Endothelial cell of umbilical vein (primary cell): ENCODE data around the gene MED16.

ENCODE experiments used
- CTCF ChIP-seq, 2 donors: IDR thresholded peaks; 1 replicate in 1 of 2; 2 replicates in 1 of 2; pipeline ENCODE4 v1.5.1; 2011; ENCODE audit warnings: low read length in 2 of 2, mild to moderate bottlenecking in 2 of 2, moderate library complexity in 2 of 2, control low read depth in 1 of 2, inconsistent platforms in 1 of 2, low read depth in 1 of 2; ENCODE audit not compliant: insufficient read depth in 1 of 2; ENCODE audit errors: extremely low read depth in 1 of 2
- EZH2 ChIP-seq: IDR thresholded peaks from 2 replicates; pipeline ENCODE4 v1.6.1; 2012; ENCODE audit warnings: borderline replicate concordance, low read depth, mild to moderate bottlenecking, moderate library complexity, low read length, inconsistent platforms; ENCODE audit not compliant: severe bottlenecking
- MAX ChIP-seq: IDR thresholded peaks from 2 replicates; pipeline ENCODE4 v1.6.1; 2011; ENCODE audit not compliant: insufficient read depth, insufficient read length
- MYC ChIP-seq: IDR thresholded peaks from one replicate; pipeline ENCODE4 v1.6.1; 2011; ENCODE audit warnings: mild to moderate bottlenecking, low read depth, low read length
- POLR2A ChIP-seq: IDR thresholded peaks from 2 replicates; pipeline ENCODE4 v1.6.1; 2012; ENCODE audit warnings: low read depth, mild to moderate bottlenecking, control low read depth, low read length
- POLR2AphosphoS5 ChIP-seq: IDR thresholded peaks from 2 replicates; pipeline ENCODE4 v1.6.1; 2012; ENCODE audit warnings: low read depth, mild to moderate bottlenecking, control low read depth, low read length, moderate library complexity; ENCODE audit not compliant: insufficient read depth

- TF ChIP-seq MAX (no peak), CTCF (IDR thresholded peaks at IDR 0.05; ENCODE audit: extremely low read depth in 1 of 2, insufficient read depth in 1 of 2, low read depth in 1 of 2, low read length in 2 of 2) (no peak), EZH2 (no peak), POLR2A (no peak), MYC (no peak), POLR2AphosphoS5 (no peak)
Measured at GRCh38 chr19:932648-933552, 39.9 kb upstream of the MED16 start.
